AG04449 (cell line): ENCODE results near the gene SINHCAF.

Source experiments
- CTCF ChIA-PET: fragments of 350-600 bp; formaldehyde crosslinking; extraction: SDS; loops from one replicate; lab custom pipeline; 2021; ENCODE audit warnings: antibody characterized with exemption; lab: Yijun Ruan, JAX
- POLR2A ChIA-PET: fragments of 400-600, 350-600 bp; formaldehyde crosslinking; extraction: SDS; loops from one replicate; lab custom pipeline; 2020; ENCODE audit warnings: antibody characterized with exemption, inconsistent platforms; lab: Yijun Ruan, JAX
- DNase-seq: peaks from one replicate; pipeline ENCODE4 v3.0.0-alpha.2; 2010; ENCODE audit warnings: low read depth, low spot score
- H3K4me3 ChIP-seq: 2 replicates; pipeline ENCODE4 v1.5.1; 2011; ENCODE audit warnings: low read depth, mild to moderate bottlenecking, control low read depth, low read length
- CTCF ChIP-seq: IDR thresholded peaks from one replicate; pipeline ENCODE4 v1.5.1; 2011; ENCODE audit warnings: mild to moderate bottlenecking, moderate library complexity, low read length, control low read depth, inconsistent platforms; ENCODE audit not compliant: insufficient read depth; ENCODE audit errors: missing control alignments

SINHCAF gene

GRCh38 chr12:31272607-31273225 lies 53.2 kb downstream of the SINHCAF start:
- H3K4me3 ChIP-seq: no peak overlapping the region
- no peak for TF ChIP-seq CTCF
- ChIA-PET POLR2A (no interaction called here), CTCF (interaction anchor here (0.7 to 6.4 kb wide), 25 partner anchors 7 to 519 kb away, joined by 3 to 160 read pairs (median 7); partner anchors contain the start of gene SINHCAF)
- DNase-seq: no peak

- H3K4me3 ChIP-seq: no peak overlapping the region
- CTCF ChIA-PET: interaction anchor here (1.7 to 5.6 kb wide), 2 partner anchors 17 to 30 kb away, joined by 6 to 71 read pairs; no protein-coding TSS in a partner anchor
- no peak for TF ChIP-seq CTCF
- no peak for DNase-seq
- POLR2A ChIA-PET: no interaction called here
These were observed 58.0 kb downstream of the SINHCAF start for GRCh38 chr12:31267966-31268365.

GRCh38 chr12:31265722-31266121 lies 60.2 kb downstream of the SINHCAF start:
- DNase-seq: no peak
- no peak overlapping the region for H3K4me3 ChIP-seq
- ChIA-PET CTCF (interaction anchor here (0.8 to 1.1 kb wide), 2 partner anchors 9 to 14 kb away, joined by 3 read pairs; no protein-coding TSS in a partner anchor), POLR2A (no interaction called here)
- TF ChIP-seq CTCF: no peak

- H3K4me3 ChIP-seq: no peak overlapping the region
- no peak for DNase-seq
- POLR2A ChIA-PET: no interaction called here
- CTCF ChIA-PET: interaction anchor here (1.4 to 12.0 kb wide), 3 partner anchors 9 to 12 kb away, joined by 3 to 160 read pairs (median 14); no protein-coding TSS in a partner anchor
- no peak for TF ChIP-seq CTCF
These were observed 62.3 kb downstream of the SINHCAF start for GRCh38 chr12:31263661-31264060.

- no peak for DNase-seq
- POLR2A ChIA-PET: no interaction called here
- TF ChIP-seq CTCF: no peak
- CTCF ChIA-PET: interaction anchor here (1.5 to 12.0 kb wide), 5 partner anchors 8 to 26 kb away, joined by 3 to 160 read pairs (median 6); no protein-coding TSS in a partner anchor
- no peak overlapping the region for H3K4me3 ChIP-seq
These were observed 64.2 kb downstream of the SINHCAF start for GRCh38 chr12:31261744-31262143.

- DNase-seq: no peak
- no peak for TF ChIP-seq CTCF
- POLR2A ChIA-PET: no interaction called here
- H3K4me3 ChIP-seq: no peak overlapping the region
- CTCF ChIA-PET: interaction anchor here (1.5 to 12.0 kb wide), 5 partner anchors 7 to 25 kb away, joined by 3 to 160 read pairs (median 6); no protein-coding TSS in a partner anchor
These were observed 65.1 kb downstream of the SINHCAF start for GRCh38 chr12:31260840-31261239.
